GM21576 (cell line): ENCODE results near the gene ZBTB37.
"Not testable (repeated sequence)": the region's sequence is repeated elsewhere in the genome, so short reads cannot be mapped to it uniquely, and the experiment has no call there.

Experiments used
- ATAC-seq: cut with Tn5 transposase; IDR thresholded peaks from one replicate; pipeline ENCODE4 v1.9.1; 2021; ENCODE audit warnings: mild to moderate bottlenecking, moderate library complexity; ENCODE audit not compliant: unreplicated experiment

The ZBTB37 gene

DNA sequence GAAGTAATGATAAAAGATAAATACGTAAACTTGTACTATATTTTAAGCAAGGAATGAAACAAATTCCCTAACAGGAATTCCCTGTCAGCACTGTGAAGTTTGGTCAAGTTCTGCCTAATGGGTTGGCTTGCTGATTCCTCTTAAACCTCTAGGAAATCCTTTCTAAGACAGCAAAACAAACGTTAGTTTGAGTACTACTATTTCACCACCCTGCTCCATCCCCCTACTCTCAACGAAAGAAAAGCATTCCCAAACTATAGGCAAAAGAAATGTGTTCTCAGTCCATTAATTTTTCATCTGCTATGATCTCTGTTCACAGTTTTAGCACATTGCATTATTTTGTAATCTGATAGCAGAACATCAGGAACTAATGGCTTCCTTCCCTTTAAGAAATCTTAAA lies 32.8 kb downstream of the ZBTB37 start:
- no peak for ATAC-seq

DNA sequence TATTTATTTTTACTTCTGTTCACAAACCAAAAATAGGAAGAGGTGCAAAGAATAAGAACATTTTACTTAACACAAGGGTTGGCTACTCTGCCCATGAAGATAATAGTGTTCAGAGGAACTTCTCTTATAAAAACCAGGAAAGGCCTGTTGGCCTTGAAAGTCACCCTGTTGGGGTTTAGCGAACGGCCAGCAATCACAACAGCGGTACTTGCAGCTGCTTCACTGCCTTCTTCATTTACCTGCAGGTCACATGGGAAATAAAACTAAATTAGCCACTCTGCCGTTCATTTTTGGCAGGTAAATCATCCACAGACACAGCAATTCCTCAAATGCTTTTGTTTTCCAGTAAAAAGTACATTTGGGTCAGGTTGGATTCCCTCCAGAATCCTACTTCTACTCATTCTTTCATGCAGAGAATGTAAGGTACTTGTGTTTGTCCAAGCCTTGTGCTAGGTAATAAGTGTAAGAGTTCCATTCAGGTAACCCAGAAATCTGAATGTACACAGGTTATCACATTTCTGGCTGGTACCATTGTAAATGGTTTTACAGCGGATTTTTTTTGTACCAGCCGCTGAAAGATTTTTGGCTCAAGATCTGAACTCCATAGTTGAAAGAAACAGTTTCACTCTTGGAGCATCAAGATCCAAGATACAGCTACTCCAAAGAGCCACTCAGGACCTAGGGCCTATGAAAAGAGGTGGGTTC lies 35.8 kb downstream of the ZBTB37 start:
- ATAC-seq: no peak

- ATAC-seq: no peak
Measured at GRCh38 chr1:173913111-173913510, 44.9 kb downstream of the ZBTB37 start.

- ATAC-seq: no peak
Measured at GRCh38 chr1:173914366-173914871, 46.2 kb downstream of the ZBTB37 start.

DNA sequence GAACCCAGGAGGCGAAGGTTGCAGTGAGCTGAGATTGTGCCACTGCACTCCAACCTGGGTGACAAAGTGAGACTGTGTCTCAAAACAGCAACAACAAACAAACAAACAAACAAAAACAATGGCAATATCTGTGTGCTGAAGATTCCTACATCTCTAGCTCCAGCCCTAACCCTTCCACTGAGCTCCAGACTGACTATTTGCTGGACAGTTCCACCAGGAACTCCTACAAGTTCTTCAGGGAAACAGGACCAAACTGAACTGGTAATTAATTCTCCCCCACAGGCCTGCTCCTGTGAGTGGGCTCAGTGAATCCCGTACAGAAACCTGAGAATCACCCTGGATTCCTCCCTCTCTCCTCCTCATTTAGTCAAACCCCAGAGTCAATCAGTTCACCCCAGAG lies 47.4 kb downstream of the ZBTB37 start:
- no peak for ATAC-seq

DNA sequence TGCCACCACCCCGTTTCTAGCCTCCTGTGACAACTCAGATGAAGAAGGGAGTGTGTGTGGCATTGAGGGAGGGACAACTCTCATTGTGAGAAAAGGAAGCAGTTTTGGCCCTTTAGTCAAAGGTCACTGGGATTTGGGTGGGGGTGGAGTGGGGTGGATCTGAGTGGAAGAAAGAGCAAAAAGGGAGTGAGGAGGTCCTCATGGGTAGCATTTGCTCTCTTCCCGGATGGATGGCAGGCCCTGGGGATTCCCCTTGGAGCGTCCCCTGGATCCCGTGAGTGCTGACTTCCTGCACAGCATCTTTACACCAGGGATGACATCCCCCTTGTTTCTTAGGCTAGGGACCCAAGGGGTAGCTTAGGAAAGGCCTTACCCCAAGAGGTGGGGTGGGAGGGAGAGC lies 48.5 kb downstream of the ZBTB37 start:
- no peak for ATAC-seq

- ATAC-seq: no peak
Measured at GRCh38 chr1:173917149-173917548, 49.0 kb downstream of the ZBTB37 start, which contains the start of gene SERPINC1. Gene SERPINC1, minus strand, starts transcription at chr1:173917327. Its CDS starts 68 bp downstream, at chr1:173917259.

GRCh38 chr1:173917635-173918493 lies 49.7 kb downstream of the ZBTB37 start:
- no peak for ATAC-seq

- no peak for ATAC-seq
Measured at GRCh38 chr1:173920861-173921260, 52.7 kb downstream of the ZBTB37 start.

- ATAC-seq: no peak
Measured at GRCh38 chr1:173925306-173926242, 57.4 kb downstream of the ZBTB37 start.

GRCh38 chr1:173930541-173930940 lies 62.4 kb downstream of the ZBTB37 start:
- ATAC-seq: not testable (repeated sequence)

DNA sequence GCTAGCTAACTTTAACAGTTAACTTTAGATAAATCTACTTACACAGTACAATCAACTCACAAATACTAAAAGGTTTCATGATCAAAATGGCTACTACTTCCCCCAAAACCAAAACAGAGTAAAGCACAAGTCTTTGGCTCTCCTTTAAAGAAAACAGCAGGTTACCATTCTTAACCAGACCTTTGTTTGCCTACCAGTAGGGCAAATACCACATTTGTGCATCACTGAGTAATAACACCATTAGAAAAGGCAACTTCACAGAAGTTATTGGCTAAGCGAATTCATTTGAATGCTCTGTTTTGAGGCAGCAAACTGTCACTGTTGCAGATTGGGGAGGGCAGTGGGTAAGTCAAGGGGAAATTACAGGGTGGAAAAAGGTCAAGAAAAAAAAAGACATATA lies 66.3 kb downstream of the ZBTB37 start:
- ATAC-seq: no peak

DNA sequence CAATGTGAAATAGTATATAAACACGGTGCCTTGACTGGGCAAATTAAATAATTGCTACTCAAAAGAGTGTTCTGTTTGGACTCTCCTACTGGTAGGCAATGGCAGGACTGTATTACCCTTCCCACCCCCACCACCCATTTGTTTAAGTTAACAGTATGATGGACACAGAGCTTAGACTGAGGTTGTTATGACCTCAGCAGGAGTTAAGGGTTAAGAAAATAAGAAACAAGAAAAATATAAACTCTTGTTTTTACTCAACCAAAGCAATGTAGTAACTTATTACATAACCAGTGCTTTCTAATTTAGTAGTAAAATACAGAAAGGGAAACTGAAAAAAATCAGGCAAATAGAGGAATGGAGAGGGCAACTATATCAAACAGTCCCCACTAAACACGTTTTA lies 68.9 kb downstream of the ZBTB37 start:
- ATAC-seq: no peak

DNA sequence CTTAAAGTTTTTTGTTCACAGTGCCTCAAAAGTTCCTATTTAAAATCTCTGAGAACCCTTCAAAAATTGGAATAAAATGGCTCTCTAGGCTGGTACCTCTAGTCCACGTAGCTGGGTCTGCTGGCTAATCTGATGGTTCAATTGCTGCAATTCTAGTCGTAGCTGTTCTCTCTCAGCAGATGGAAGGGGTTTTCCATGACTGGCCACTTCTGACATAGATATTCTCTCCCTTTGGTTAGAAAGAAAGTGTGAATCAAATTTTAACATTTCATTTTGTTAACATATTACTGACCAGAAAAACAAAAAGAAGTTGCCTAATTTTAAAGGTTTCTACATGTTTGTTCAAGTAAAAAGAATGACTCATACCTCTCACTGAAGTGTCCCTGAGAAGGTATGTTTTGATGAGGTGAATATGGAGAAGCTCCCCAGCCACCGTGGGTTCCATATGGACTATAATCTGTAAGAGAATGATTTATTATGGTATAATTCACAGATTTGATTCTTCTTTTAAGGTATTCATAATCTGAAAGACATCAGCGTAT lies 78.3 kb downstream of the ZBTB37 start:
- no peak for ATAC-seq

GRCh38 chr1:173948594-173948993 lies 80.4 kb downstream of the ZBTB37 start:
- ATAC-seq: no peak
